ENCODE results near the gene MCRIP1. TPM values are rescaled to one million over a fixed set of nuclear protein-coding genes. Genes with fewer than 3 reads are reported as not detected.

The MCRIP1 gene
- total and polyA plus RNA-seq, 2 experiments from 2014 or later, result 102 to 145 TPM

GRCh38 chr17:81846743-81847689 is 13.9 kb upstream of the MCRIP1 start:
- Histone ChIP-seq H3K4me1 (ENCODE audit: insufficient read depth) (no peaks in the 10 kb centered on the region), H3K27me3 (replicated peaks; ENCODE audit: insufficient read depth) (no peaks in the 10 kb centered on the region), H3F3A (ENCODE audit: insufficient read depth) (peaks cover 47% of the 10 kb centered on the region), H3K79me2 (ENCODE audit: insufficient read depth) (peaks cover 54% of the 10 kb centered on the region), H3K36me3 (ENCODE audit: low read depth) (peaks cover 32% of the 10 kb centered on the region; the same call in 1 of the 2 replicates), H4K20me1 (ENCODE audit: insufficient read depth) (no peaks in the 10 kb centered on the region), H3K4me2 (ENCODE audit: unreplicated experiment) (no peak overlapping the region), H3K4me3 (no peak overlapping the region), H3K9ac (no peak overlapping the region), H2AFZ (no peak overlapping the region), H3K9me2 (ENCODE audit: insufficient read depth) (no peaks in the 10 kb centered on the region), H3K27ac (no peak overlapping the region), H3K9me3 (ENCODE audit: low read depth) (no peaks in the 10 kb centered on the region)
- TF ChIP-seq EZH2phosphoT487 (IDR thresholded peaks at IDR 0.05; ENCODE audit: insufficient read depth, low read depth), result no peak
- TF ChIP-seq EZH2 (IDR thresholded peaks at IDR 0.05; ENCODE audit: insufficient read depth, poor library complexity, severe bottlenecking), result no peak
- in situ Hi-C loops (cut with MboI), result no loop called here
- WGBS, 2 experiments (ENCODE audit: low coverage in 1 of 2, low lambda C conversion rate in 2 of 2, missing lambda C conversion rate in 2 of 2), result 85 to 90% methylated on average over 24 of the region's 24 CpGs
- no peak for DNase-seq

DNA sequence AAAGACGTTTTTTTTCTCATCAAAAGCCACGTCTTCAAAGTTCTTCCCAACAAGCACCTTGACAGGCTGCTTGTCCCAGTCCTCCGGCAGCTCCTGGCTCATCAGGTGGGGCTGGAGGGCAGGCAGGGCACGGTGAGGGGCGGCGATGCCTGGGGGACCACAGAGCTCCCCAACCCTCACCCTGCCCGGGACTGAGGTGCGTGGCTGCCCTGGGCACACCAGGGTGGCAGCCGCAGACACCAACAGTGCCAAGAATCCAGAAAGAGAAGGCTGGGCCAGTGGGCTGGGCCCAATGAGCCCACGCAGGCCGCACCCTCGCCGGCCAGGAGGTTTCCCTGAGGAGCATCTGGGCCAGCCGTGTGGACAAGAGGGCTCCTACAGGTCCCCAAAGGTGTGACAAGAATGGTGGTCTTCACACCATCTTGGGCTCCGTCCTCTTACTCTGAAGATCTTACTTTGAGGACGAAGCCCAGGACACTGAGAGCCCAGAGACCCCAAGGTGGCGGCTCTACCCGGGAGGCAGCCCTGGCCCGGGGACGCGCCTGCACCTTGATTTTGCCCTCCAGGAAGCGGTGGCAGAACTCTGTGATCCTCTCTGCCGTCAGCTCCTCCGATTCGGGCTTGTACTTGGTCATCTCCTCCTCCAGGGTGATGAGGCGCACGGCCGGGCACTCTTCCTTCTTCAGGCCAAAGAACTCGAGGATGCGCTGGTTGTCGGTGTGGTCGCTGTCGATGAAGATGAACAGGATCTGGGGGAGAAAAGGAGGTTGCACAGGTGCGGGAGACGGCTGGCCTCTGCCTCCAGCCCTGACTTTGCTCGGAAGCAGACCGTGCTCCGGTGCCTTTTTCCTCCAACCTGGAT is 13.0 kb upstream of the MCRIP1 start:
- TF ChIP-seq EZH2 (IDR thresholded peaks at IDR 0.05; ENCODE audit: insufficient read depth, poor library complexity, severe bottlenecking) (no peak), EZH2phosphoT487 (IDR thresholded peaks at IDR 0.05; ENCODE audit: insufficient read depth, low read depth) (no peak)
- no peak overlapping the region for H3K4me2 ChIP-seq (ENCODE audit: unreplicated experiment)
- no peak overlapping the region for H3K9ac ChIP-seq
- H2AFZ ChIP-seq, result no peak overlapping the region
- H3K4me3 ChIP-seq, result no peak overlapping the region
- H3K9me3 ChIP-seq (ENCODE audit: low read depth), result no peaks in the 10 kb centered on the region
- H3F3A ChIP-seq (ENCODE audit: insufficient read depth), result peaks cover 50% of the 10 kb centered on the region
- no peaks in the 10 kb centered on the region for H3K27me3 ChIP-seq (replicated peaks; ENCODE audit: insufficient read depth)
- no peaks in the 10 kb centered on the region for H3K9me2 ChIP-seq (ENCODE audit: insufficient read depth)
- peaks cover 45% of the 10 kb centered on the region for H3K79me2 ChIP-seq (ENCODE audit: insufficient read depth)
- WGBS, 2 experiments (ENCODE audit: low coverage in 1 of 2, low lambda C conversion rate in 2 of 2, missing lambda C conversion rate in 2 of 2), result 94 to 95% methylated on average over 38 of the region's 38 CpGs
- H3K4me1 ChIP-seq (ENCODE audit: insufficient read depth), result no peaks in the 10 kb centered on the region
- in situ Hi-C loops (cut with MboI), result no loop called here
- no peak overlapping the region for H3K27ac ChIP-seq
- H3K36me3 ChIP-seq (ENCODE audit: low read depth), result peaks cover 26% of the 10 kb centered on the region; the same call in 1 of the 2 replicates
- no peaks in the 10 kb centered on the region for H4K20me1 ChIP-seq (ENCODE audit: insufficient read depth)
- no peak for DNase-seq

- Histone ChIP-seq H3K9me3 (ENCODE audit: low read depth) (no peaks in the 10 kb centered on the region), H4K20me1 (ENCODE audit: insufficient read depth) (no peaks in the 10 kb centered on the region)
Measured at GRCh38 chr17:81845361-81845760, 12.3 kb upstream of the MCRIP1 start.

DNA sequence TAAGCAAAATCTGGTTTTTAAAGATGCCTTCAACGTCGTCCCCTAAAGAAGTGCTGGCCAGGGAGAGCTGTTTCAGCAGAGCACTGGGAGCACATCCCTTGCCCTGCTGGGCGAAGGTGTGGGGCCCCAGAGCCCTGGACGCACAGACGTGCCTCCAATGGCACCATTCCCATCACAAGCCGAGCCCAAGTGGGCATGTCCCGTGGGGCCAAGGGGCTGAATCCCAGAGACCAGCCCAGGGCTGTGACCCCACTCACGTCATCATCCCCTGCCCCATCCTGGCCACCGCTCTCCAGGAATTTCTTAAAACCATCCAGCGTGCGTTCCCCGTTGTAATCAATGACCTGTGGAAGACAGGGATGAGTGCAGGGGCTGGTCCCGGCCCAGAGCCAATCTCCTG is 11.8 kb upstream of the MCRIP1 start:
- H3K9ac ChIP-seq, result no peak overlapping the region
- H3K79me2 ChIP-seq (ENCODE audit: insufficient read depth), result peaks cover 32% of the 10 kb centered on the region
- TF ChIP-seq EZH2 (IDR thresholded peaks at IDR 0.05; ENCODE audit: insufficient read depth, poor library complexity, severe bottlenecking) (no peak), EZH2phosphoT487 (IDR thresholded peaks at IDR 0.05; ENCODE audit: insufficient read depth, low read depth) (no peak)
- H3F3A ChIP-seq (ENCODE audit: insufficient read depth), result peaks cover 50% of the 10 kb centered on the region
- in situ Hi-C loops (cut with MboI), result no loop called here
- H2AFZ ChIP-seq, result no peak overlapping the region
- H3K27me3 ChIP-seq (replicated peaks; ENCODE audit: insufficient read depth), result no peaks in the 10 kb centered on the region
- no peak for DNase-seq
- H3K9me3 ChIP-seq (ENCODE audit: low read depth), result no peaks in the 10 kb centered on the region
- no peak overlapping the region for H3K27ac ChIP-seq
- WGBS, 2 experiments (ENCODE audit: low coverage in 1 of 2, low lambda C conversion rate in 2 of 2, missing lambda C conversion rate in 2 of 2), result 89 to 90% methylated on average over 12 to 13 of the region's 13 CpGs
- no peak overlapping the region for H3K4me3 ChIP-seq
- peaks cover 26% of the 10 kb centered on the region; the same call in 1 of the 2 replicates for H3K36me3 ChIP-seq (ENCODE audit: low read depth)
- H4K20me1 ChIP-seq (ENCODE audit: insufficient read depth), result no peaks in the 10 kb centered on the region
- H3K4me1 ChIP-seq (ENCODE audit: insufficient read depth), result no peaks in the 10 kb centered on the region
- no peak overlapping the region for H3K4me2 ChIP-seq (ENCODE audit: unreplicated experiment)
- H3K9me2 ChIP-seq (ENCODE audit: insufficient read depth), result no peaks in the 10 kb centered on the region

More at GRCh38 chr17:81845361-81845760, 12.3 kb upstream of the MCRIP1 start:
- no peak for DNase-seq
- Histone ChIP-seq H3K27ac (no peak overlapping the region), H3F3A (ENCODE audit: insufficient read depth) (peaks cover 50% of the 10 kb centered on the region), H3K27me3 (replicated peaks; ENCODE audit: insufficient read depth) (no peaks in the 10 kb centered on the region), H3K9me2 (ENCODE audit: insufficient read depth) (no peaks in the 10 kb centered on the region), H3K9ac (no peak overlapping the region), H3K4me1 (ENCODE audit: insufficient read depth) (no peaks in the 10 kb centered on the region), H3K4me3 (no peak overlapping the region), H3K4me2 (ENCODE audit: unreplicated experiment) (no peak overlapping the region), H3K36me3 (ENCODE audit: low read depth) (peaks cover 26% of the 10 kb centered on the region; the same call in 1 of the 2 replicates), H2AFZ (no peak overlapping the region), H3K79me2 (ENCODE audit: insufficient read depth) (peaks cover 37% of the 10 kb centered on the region)
- in situ Hi-C loops (cut with MboI), result no loop called here
- TF ChIP-seq EZH2phosphoT487 (IDR thresholded peaks at IDR 0.05; ENCODE audit: insufficient read depth, low read depth) (no peak), EZH2 (IDR thresholded peaks at IDR 0.05; ENCODE audit: insufficient read depth, poor library complexity, severe bottlenecking) (no peak)
- WGBS, 2 experiments (ENCODE audit: low coverage in 1 of 2, low lambda C conversion rate in 2 of 2, missing lambda C conversion rate in 2 of 2), result 91 to 96% methylated on average over 13 of the region's 13 CpGs
